NT2/D1 (cell line): ENCODE results near the gene PIGN.

Source experiments
- DNase-seq: peaks from one replicate; pipeline ENCODE4 v3.0.0-alpha.2; 2011; ENCODE audit warnings: low read depth, low spot score
- H3K27me3 ChIP-seq: 2 replicates; pipeline ENCODE4 v1.6.0; 2011; ENCODE audit warnings: mild to moderate bottlenecking; ENCODE audit not compliant: insufficient read length, insufficient read depth
- H3K36me3 ChIP-seq: 2 replicates; pipeline ENCODE4 v1.6.1; 2011; ENCODE audit warnings: mild to moderate bottlenecking, low read length, mixed read lengths; ENCODE audit not compliant: insufficient read depth, insufficient read length
- H3K4me1 ChIP-seq: 2 replicates; pipeline ENCODE4 v1.5.1; 2011; ENCODE audit not compliant: insufficient read depth, insufficient read length
- H3K4me3 ChIP-seq: 2 replicates; pipeline ENCODE4 v1.5.1; 2011; ENCODE audit warnings: low read depth; ENCODE audit not compliant: insufficient read length
- H3K9ac ChIP-seq: 2 replicates; pipeline ENCODE4 v1.6.0; 2011; ENCODE audit warnings: low read depth; ENCODE audit not compliant: insufficient read length
- H3K9me3 ChIP-seq: 2 replicates; pipeline ENCODE4 v1.5.1; 2011; ENCODE audit warnings: mild to moderate bottlenecking, low read length; ENCODE audit not compliant: insufficient read depth
- SUZ12 ChIP-seq: IDR thresholded peaks from 2 replicates; pipeline ENCODE4 v1.6.1; 2011; ENCODE audit not compliant: insufficient read length, insufficient read depth; ENCODE audit errors: extremely low read depth
- YY1 ChIP-seq: IDR thresholded peaks from 2 replicates; pipeline ENCODE4 v1.6.1; 2011; ENCODE audit not compliant: insufficient read length, insufficient read depth
- ZNF274 ChIP-seq: IDR thresholded peaks from 2 replicates; pipeline ENCODE4 v1.6.1; 2011; ENCODE audit warnings: mild to moderate bottlenecking, low read depth, low read length

The PIGN gene

DNA sequence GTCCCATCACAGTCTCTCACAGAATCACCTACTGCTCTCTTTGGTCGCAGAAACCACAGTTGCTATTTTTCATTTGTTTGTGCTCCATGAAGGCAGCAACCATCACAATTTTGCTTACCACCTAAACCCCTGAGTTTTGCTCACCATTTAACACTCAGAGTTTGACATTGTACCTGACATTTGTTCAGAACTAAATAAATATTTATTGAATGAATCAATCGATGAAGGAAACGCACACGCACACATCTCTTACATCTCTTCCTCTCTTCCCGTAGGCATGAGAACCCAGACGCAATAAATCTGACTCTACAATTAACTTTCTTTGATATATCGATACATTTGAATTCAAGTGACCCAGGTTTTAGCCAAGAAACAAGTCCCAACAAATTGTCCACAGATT is 188.5 kb downstream of the PIGN start:
- no peaks in the 10 kb centered on the region for H3K36me3 ChIP-seq
- no peak overlapping the region for H3K9ac ChIP-seq
- peaks cover 53% of the 10 kb centered on the region for H3K9me3 ChIP-seq
- no peaks in the 10 kb centered on the region for H3K4me1 ChIP-seq
- no peak for TF ChIP-seq SUZ12
- no peak for TF ChIP-seq YY1
- TF ChIP-seq ZNF274 = no peak
- no peaks in the 10 kb centered on the region for H3K27me3 ChIP-seq
- no peak overlapping the region for H3K4me3 ChIP-seq
- DNase-seq = no peak

DNA sequence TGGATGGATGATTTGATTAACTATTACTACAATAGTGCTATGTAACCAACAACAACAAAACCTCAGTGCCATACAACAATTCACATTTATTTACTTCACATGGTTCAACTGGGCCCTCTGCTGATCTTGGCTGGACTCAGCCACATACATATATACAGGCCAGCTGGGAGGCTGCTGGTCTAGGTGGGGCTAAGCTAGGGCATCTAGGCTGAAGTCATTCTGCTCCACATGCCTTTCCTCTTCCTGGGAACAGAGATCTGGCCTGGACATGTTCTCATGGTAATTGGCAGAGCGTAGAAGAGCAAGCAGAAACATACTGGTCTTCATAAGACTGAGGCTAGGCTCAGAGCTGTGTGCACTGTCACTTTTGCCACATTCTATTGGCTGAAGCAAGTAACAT is 191.2 kb downstream of the PIGN start:
- Histone ChIP-seq H3K27me3 (no peaks in the 10 kb centered on the region), H3K4me1 (peaks cover 2% of the 10 kb centered on the region)
- no peak for DNase-seq

DNA sequence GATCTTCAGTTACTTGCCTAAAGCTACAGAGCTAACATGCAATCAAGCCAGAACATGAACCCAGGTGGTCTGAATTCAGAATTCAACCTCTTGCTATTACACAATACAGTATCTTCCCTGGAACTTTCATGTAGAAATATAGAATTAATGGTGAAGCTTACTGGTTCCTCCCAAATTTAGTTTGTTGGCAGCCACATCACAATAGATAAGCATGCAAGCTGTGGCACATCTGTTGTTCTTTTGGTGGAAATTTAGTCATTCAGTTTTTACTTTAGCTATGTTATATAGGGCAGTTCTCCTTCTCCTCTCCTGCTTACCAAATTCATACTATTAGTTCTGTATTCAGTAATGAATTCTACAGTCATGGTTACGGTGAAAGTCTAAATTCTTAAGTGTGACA is 193.0 kb downstream of the PIGN start:
- no peaks in the 10 kb centered on the region for H3K36me3 ChIP-seq
- DNase-seq = no peak
- peaks cover 2% of the 10 kb centered on the region for H3K4me1 ChIP-seq

More for the DNA sequence above, 191.2 kb downstream of the PIGN start:
- no peak overlapping the region for H3K9ac ChIP-seq
- no peak overlapping the region for H3K4me3 ChIP-seq
- no peaks in the 10 kb centered on the region for H3K36me3 ChIP-seq
- peaks cover 26% of the 10 kb centered on the region for H3K9me3 ChIP-seq
- no peak for TF ChIP-seq SUZ12
- no peak for TF ChIP-seq YY1
- TF ChIP-seq ZNF274 = no peak

DNA sequence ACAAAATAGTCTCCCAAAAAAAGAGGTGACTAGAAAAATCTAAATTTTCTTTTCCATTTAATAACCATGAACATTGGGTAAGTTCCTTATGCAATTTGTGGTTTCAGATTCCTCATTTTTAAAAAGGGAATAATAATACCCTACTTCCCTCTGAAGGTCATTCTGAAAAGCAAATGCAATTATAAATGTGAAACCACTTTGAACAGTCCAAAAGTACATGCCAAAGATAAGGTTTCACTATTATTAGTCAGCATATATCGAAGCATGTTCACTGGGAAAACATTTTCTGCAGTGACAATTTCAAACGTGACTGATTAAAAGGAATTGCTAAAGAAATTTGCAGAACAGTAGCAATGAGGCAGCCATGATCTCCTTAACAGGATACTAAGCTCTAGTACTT is 193.9 kb downstream of the PIGN start:
- H3K4me1 ChIP-seq = peaks cover 2% of the 10 kb centered on the region
- no peaks in the 10 kb centered on the region for H3K27me3 ChIP-seq
- no peaks in the 10 kb centered on the region for H3K36me3 ChIP-seq
- H3K4me3 ChIP-seq = no peak overlapping the region
- no peak overlapping the region for H3K9ac ChIP-seq
- no peak for DNase-seq
- TF ChIP-seq YY1 (no peak), SUZ12 (no peak), ZNF274 (no peak)
- 0 out of 2 replicates have a peak, but pooled peaks cover 8% of the 10 kb centered on the region for H3K9me3 ChIP-seq

More for the DNA sequence above, 193.0 kb downstream of the PIGN start:
- Histone ChIP-seq H3K9me3 (peaks cover 8% of the 10 kb centered on the region; the same call in 1 of the 2 replicates), H3K27me3 (no peaks in the 10 kb centered on the region), H3K9ac (no peak overlapping the region), H3K4me3 (no peak overlapping the region)
- TF ChIP-seq ZNF274 (no peak), SUZ12 (no peak), YY1 (no peak)

DNA sequence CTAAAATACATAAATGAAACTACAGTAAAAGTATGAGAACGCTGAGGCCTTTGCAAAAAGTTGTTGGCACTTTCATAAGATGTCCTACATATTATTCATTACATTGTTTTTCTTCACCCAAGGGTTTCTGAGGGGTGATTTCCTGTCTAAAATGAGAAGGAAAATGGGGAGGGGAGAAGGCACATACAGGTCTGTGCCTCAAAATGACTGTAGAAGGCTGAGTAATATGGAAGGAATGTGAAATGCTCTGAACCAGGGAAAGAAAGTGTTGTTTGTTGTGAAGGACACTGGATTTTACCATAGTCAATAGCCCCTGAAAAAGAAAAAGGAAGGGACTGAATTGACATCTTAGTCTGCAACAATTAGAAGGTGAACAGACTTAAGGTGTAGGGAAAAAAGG is 194.6 kb downstream of the PIGN start:
- H3K9ac ChIP-seq = no peak overlapping the region

DNA sequence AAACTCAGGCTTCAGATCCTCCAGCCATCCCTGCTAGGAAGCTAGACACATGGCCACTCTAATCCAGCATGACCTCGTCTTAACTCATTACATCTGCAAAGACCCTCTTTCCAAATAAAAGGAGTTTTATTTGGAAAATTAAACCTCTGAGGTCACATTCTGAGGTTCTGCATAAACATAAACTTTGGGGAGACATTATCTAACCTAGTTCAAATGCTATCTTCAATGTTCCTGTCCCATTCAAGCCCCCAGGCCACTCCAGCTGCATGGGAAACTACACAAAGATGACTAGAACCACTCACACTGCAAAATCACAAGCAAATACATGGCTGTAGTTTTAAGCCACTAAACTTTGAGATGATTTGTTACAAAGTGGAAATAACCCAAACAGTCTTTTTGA is 195.0 kb downstream of the PIGN start:
- no peaks in the 10 kb centered on the region for H3K27me3 ChIP-seq
- no peak overlapping the region for H3K9ac ChIP-seq
- H3K9me3 ChIP-seq = 0 out of 2 replicates have a peak, but pooled peaks cover 8% of the 10 kb centered on the region
- no peak overlapping the region for H3K4me3 ChIP-seq
- no peak for TF ChIP-seq SUZ12
- TF ChIP-seq YY1 = no peak
- TF ChIP-seq ZNF274 = no peak
- no peaks in the 10 kb centered on the region for H3K36me3 ChIP-seq
- H3K4me1 ChIP-seq = peaks cover 2% of the 10 kb centered on the region
- DNase-seq = no peak

More for the DNA sequence above, 194.6 kb downstream of the PIGN start:
- 0 out of 2 replicates have a peak, but pooled peaks cover 8% of the 10 kb centered on the region for H3K9me3 ChIP-seq
- no peaks in the 10 kb centered on the region for H3K27me3 ChIP-seq
- TF ChIP-seq SUZ12 (no peak), YY1 (no peak), ZNF274 (no peak)
- H3K36me3 ChIP-seq = no peaks in the 10 kb centered on the region
- H3K4me1 ChIP-seq = peaks cover 2% of the 10 kb centered on the region
- peak; percentile 9 for DNase-seq
- H3K4me3 ChIP-seq = no peak overlapping the region

DNA sequence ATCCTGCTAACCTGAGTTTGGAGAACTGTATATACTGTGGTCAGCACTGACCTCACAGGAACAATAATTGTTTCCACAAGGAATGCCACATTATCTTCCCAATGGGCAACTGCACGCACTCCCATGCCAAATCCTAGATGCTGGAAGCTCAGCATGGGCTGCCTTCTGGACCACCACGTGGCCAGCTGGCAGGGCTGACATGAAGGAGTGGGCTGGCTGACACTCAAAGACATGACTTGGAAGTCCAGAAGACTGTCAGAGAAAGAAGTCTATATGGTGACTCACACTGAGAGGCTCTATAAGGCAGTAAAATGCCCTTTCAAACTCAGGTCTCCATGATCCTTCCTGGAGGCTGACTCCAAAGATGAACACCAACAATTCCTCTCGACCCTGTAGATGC is 195.7 kb downstream of the PIGN start:
- H3K36me3 ChIP-seq = no peaks in the 10 kb centered on the region
- H3K9me3 ChIP-seq = 0 out of 2 replicates have a peak, but pooled peaks cover 8% of the 10 kb centered on the region
- no peaks in the 10 kb centered on the region for H3K27me3 ChIP-seq
- peaks cover 2% of the 10 kb centered on the region for H3K4me1 ChIP-seq
- TF ChIP-seq ZNF274 (no peak), YY1 (no peak), SUZ12 (no peak)
- no peak for DNase-seq
- H3K4me3 ChIP-seq = no peak overlapping the region
- H3K9ac ChIP-seq = no peak overlapping the region
